NCI-H345 (cell line): ENCODE measurements around the gene USH1G.

Experiments used
- DNase-seq: peaks from one replicate; lab custom pipeline; 2025; lab: John Stamatoyannopoulos, UW

Gene USH1G

GRCh38 chr17:74954115-74954514, 31.1 kb upstream of the USH1G start:
- no peak for DNase-seq

DNA sequence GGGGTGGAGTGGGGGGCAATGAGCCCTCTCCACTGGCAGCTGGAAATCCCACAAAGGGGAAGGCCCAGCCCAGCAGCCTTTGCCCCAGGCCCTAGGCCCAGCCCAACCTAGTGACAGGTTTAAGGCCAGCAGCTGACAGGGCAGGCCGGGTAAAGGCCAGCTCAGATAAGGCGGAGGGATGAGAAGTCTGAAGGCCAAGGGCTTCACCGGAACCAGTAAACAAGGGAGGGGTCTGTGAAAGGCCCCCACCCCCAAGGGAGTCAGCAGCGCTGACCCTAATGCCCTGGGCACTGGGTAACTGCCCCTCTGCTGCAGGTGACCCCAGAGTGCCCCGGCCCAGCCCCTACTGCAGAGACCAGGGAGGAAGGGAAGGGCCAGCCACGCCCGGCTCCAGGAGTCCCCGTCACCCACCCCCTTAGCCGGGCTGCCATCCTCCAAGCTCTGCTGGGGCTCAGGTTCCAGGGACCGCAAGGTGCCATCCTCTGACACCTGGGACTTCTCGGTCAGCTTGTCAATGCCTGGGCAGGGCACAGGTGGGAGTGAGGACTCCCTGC, 30.2 kb upstream of the USH1G start:
- DNase-seq, result no peak

- no peak for DNase-seq
Observed at GRCh38 chr17:74952431-74953133, 29.5 kb upstream of the USH1G start.

- no peak for DNase-seq
Observed at GRCh38 chr17:74951680-74952421, 28.8 kb upstream of the USH1G start.

DNA sequence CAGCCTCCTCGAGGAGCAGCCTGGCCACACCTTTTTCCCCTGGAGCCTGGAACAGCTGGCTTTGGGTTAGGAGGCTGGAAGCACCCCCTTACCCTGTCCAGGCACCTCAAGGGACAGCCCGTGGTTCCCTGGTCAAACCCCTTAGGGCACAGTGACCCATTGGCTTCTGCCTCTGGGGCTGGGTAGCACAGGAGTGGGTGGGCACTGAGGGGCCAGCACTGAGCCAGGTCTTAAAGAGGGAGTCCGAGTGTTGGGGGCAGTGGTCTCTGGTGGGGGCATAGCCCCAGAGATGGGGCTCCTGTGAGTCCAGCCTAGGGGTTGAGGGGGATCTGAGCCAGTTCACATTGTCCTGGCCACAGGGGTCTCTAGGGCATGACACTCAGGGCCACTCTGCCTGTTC, 28.0 kb upstream of the USH1G start:
- DNase-seq, result no peak

GRCh38 chr17:74950207-74950606, 27.2 kb upstream of the USH1G start:
- DNase-seq, result no peak

DNA sequence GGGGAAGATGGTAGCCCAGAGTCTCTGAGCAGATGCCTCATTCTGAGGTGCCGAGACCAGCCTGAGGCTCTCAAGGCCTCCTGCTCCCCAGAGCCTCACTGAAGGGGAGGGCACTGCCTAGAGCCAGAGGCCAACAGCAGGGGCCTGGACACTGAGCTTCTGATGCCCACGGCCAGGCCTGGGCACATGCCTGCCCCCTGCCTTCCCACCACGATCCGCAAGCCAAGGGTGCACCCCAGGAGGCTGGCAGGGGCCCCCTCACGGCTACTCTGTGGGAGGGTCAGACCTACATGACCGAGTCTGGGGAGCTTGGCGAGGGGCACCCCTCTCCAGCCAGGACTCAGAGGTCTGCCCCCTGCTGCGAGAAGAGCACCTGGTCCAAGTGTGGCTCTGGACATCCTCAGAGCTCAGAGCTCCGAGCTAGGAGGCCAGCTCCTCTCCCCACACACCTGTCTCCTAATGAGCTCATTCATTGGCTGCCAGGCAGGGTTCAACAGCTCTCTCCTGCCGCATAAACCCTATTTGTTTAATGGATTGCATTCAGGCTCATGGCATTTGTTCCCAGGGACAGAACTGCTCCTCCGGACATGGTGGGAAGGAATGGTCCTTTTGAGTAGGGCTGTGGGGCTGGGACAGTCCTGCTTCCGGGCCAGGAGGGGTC, 26.5 kb upstream of the USH1G start:
- DNase-seq, result peak; percentile 23

- no peak for DNase-seq
Observed at GRCh38 chr17:74947041-74947754, 24.1 kb upstream of the USH1G start.

GRCh38 chr17:74946641-74947040, 23.6 kb upstream of the USH1G start:
- no peak for DNase-seq

- no peak for DNase-seq
Observed at GRCh38 chr17:74945543-74945942, 22.5 kb upstream of the USH1G start.

DNA sequence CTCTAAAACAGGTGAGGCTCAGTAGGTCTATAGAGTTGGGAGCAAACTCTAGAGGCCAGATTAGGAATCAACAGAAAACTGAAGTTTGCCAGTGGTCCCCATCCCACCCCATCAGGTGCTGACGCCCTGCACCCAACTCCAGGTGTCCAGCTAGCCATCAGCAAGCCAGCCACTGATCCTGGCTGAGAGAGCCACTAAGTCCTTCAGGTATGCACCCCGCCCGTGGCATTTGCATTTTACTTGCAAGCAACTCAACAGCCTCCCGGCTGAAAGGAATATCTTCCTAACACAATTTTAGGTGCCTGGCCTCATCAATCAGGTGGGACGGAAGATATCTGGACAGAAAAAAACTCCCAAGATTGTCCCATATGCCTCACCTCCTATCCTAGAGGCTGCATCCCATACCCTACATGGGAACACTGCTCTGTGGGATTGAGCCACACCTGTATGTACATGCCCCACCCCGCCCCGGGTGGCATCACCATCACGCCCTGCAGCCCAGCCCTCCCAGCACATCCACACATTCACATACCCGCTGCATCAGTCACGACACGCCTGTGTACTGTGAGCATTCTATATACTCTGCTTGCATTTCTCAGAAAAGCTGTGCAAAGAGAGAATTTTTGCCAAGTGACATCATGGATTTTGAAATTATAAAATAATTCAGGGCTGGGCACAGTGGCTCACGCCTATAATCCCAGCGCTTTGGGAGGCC, 20.9 kb upstream of the USH1G start:
- DNase-seq, result no peak

GRCh38 chr17:74941128-74941725, 18.2 kb upstream of the USH1G start:
- no peak for DNase-seq

GRCh38 chr17:74939534-74939933, 16.5 kb upstream of the USH1G start:
- no peak for DNase-seq

- no peak for DNase-seq
Observed at GRCh38 chr17:74938194-74938950, 15.3 kb upstream of the USH1G start.

- no peak for DNase-seq
Observed at GRCh38 chr17:74937064-74938051, 14.3 kb upstream of the USH1G start.

DNA sequence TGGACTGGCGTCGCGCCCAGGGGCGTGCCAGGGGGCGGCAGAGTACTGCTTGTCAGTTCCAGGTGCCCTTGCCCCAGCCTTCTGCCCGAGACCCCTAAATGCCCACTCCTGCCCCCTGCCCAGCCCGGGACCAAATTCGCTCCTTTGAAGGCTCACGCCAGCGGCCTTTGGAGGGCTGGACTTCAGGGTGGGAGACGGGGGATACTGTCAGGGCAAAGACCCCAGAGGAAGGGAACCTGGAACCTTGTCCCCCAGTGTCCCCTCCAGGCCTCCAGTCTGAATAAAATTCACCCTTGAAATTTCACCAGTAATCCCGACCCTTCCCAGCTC, 13.4 kb upstream of the USH1G start:
- DNase-seq, result peak; percentile 7

DNA sequence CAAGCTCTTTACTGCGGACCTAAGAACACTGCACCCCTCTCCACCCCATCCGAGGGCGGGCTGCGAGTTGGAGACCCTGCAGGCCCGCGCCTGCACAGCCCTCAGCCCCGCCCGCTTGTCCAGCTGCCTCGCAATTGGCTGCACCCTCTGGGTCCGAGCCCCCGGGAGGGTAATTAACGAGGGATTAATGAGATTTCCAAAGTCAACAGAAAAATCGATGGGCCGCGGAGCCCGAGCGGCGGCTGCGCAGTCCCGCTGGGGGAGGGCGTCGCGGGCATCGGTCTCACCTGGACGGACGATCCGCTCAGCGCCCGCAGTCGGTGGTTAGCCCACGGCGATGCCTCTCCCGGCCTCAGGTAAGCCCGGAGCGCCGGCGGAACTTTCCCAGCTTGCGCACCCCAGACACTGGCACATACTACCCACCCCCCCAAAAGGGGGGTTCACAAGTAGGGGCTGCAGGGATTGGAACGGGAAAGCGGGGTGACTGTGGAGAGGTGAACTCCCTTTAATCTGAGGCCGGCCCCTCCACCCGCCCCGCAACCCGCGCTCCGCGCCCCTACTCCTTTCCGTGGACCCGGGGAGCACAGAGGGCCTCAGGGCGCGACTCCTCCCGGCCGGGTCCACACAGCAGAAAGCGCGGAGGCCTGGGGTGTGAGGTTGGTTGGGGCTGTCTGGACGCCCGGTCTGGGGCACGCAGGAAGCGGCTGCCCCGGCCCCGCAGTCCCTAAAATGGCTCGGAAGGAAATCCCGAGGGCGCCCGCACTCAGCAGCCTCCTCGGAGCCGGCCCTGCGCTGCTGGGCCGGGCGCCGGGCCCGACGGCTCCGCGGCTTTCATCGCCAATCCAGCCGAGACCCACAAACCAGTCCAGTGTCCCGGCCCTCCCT, 12.8 kb upstream of the USH1G start, which contains the start of gene OTOP3:
Gene OTOP3 (plus strand): TSS at position 314 of the 885 bp plus-strand sequence. CDS start 24 bp downstream, at position 338.
- DNase-seq, result no peak

GRCh38 chr17:74935048-74935447, 12.0 kb upstream of the USH1G start:
- DNase-seq, result no peak
